HG03457 (cell line): ENCODE results near the gene SPATA4.
A peak's percentile ranks its signal among the peaks of the same experiment; 100 is the strongest.
"Not testable (repeated sequence)": the region's sequence is repeated elsewhere in the genome, so short reads cannot be mapped to it uniquely, and the experiment has no call there.

Source experiments
- ATAC-seq: cut with Tn5 transposase; IDR thresholded peaks from one replicate; pipeline ENCODE4 v1.9.1; 2021; ENCODE audit warnings: moderate number of reproducible peaks; ENCODE audit not compliant: unreplicated experiment

Gene SPATA4

GRCh38 chr4:176195184-176195978, at the start of gene SPATA4:
SPATA4 (minus strand) TSS chr4:176195585; CDS start chr4:176195562, 23 bp downstream.
- peak; percentile 98 for ATAC-seq

GRCh38 chr4:176242764-176243347, 47.5 kb upstream of the SPATA4 start:
- no peak for ATAC-seq

- no peak for ATAC-seq
These were observed 46.3 kb upstream of the SPATA4 start for GRCh38 chr4:176241703-176242102.

- no peak for ATAC-seq
These were observed 43.4 kb upstream of the SPATA4 start for GRCh38 chr4:176238826-176239225.

- ATAC-seq = no peak
These were observed 42.8 kb upstream of the SPATA4 start for GRCh38 chr4:176238157-176238610.

- ATAC-seq = no peak
These were observed 41.6 kb upstream of the SPATA4 start for GRCh38 chr4:176236946-176237345.

GRCh38 chr4:176230836-176231235, 35.5 kb upstream of the SPATA4 start:
- no peak for ATAC-seq

- ATAC-seq = no peak
These were observed 34.3 kb upstream of the SPATA4 start for GRCh38 chr4:176229645-176230044.

GRCh38 chr4:176226736-176227135, 31.4 kb upstream of the SPATA4 start:
- no peak for ATAC-seq

- ATAC-seq = no peak
These were observed 28.2 kb upstream of the SPATA4 start for GRCh38 chr4:176223561-176223960.

- no peak for ATAC-seq
These were observed 26.8 kb upstream of the SPATA4 start for GRCh38 chr4:176222149-176222548.

GRCh38 chr4:176217510-176217909, 22.1 kb upstream of the SPATA4 start:
- ATAC-seq = no peak

GRCh38 chr4:176212351-176212750, 17.0 kb upstream of the SPATA4 start:
- ATAC-seq = not testable (repeated sequence)

- ATAC-seq = no peak
These were observed 15.4 kb upstream of the SPATA4 start for GRCh38 chr4:176210579-176211296.

- ATAC-seq = no peak
These were observed 14.7 kb upstream of the SPATA4 start for GRCh38 chr4:176210101-176210500.

GRCh38 chr4:176209535-176209934, 14.2 kb upstream of the SPATA4 start:
- ATAC-seq = no peak

GRCh38 chr4:176207839-176208238, 12.5 kb upstream of the SPATA4 start:
- ATAC-seq = no peak

- ATAC-seq = no peak
These were observed 9.9 kb upstream of the SPATA4 start for GRCh38 chr4:176205299-176205698.

- ATAC-seq = no peak
These were observed 3.0 kb upstream of the SPATA4 start for GRCh38 chr4:176198316-176198903.

GRCh38 chr4:176193938-176194337, 1.4 kb downstream of the SPATA4 start:
- no peak for ATAC-seq

GRCh38 chr4:176193126-176193525, 2.3 kb downstream of the SPATA4 start:
- no peak for ATAC-seq
